ENCODE data around the gene FAXDC2. TPM values are rescaled to one million over a fixed set of nuclear protein-coding genes. Genes with fewer than 3 reads are reported as not detected.

FAXDC2 gene
- total and polyA plus RNA-seq, 2 donors from 2014 or later, result 14.1 to 18.3 TPM

DNA sequence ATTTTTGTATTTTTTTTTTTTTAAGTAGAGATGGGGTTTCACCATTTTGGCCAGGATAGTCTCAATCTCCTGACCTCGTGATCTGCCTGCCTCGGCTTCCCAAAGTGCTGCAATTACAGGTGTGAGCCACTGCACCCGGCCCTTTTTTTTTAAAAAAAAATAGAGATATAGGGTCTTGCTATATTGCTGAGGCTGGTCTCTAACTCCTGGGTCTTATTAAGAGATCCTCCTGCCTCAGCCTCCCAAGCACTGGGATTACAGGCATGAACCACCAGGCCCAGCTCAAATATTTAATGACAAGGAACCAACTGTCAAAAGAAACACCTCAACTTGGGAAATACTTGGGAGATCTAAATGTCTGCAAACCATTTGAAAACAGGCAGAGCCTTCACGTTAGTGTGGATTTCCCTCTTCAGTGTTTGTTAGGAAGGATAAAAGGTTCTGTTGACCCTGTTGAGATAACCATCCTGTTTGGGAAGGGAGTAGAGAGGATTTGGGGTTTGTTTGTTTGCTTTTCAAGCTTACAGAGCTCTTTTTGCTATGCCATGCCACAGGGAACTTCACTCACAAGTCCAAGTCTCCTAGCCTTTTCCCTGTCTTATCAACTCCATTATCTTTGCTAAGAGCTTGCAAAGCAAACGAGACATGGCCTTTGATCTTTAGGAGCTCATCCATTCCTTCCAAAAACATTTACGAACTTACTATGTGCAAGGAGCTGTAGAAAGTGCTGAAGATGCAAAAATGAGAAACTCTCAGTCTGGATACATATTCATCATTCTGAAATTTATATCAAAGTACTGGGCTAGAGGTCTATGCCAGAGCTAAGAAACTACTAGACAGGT, 7.5 kb downstream of the FAXDC2 start:
- Histone ChIP-seq H3K9me3 (ENCODE audit: control insufficient read depth in 2 of 3, insufficient read depth in 1 of 3, low read length in 3 of 3) (no peaks in the 10 kb centered on the region), H3K36me3 (ENCODE audit: control insufficient read depth in 2 of 3, insufficient read depth in 3 of 3, low read length in 3 of 3) (no peaks in the 10 kb centered on the region), H3K27me3 (ENCODE audit: control insufficient read depth, insufficient read depth, low read length) (no peaks in the 10 kb centered on the region), H3K9ac (ENCODE audit: low read length in 3 of 3) (no peak overlapping the region), H3K4me1 (ENCODE audit: control insufficient read depth in 2 of 3, insufficient read depth in 2 of 3, low read depth in 1 of 3, low read length in 3 of 3) (peaks cover 0 to 6% (median 0%) of the 10 kb centered on the region in 3 donors), H3K27ac (ENCODE audit: low read depth in 2 of 2, low read length in 2 of 2) (no peak overlapping the region), H3K4me3 (ENCODE audit: low read length in 3 of 3) (no peak overlapping the region)
- FAIRE-seq (no peak), DNase-seq (no peak)
- TF ChIP-seq, protein P1, sequence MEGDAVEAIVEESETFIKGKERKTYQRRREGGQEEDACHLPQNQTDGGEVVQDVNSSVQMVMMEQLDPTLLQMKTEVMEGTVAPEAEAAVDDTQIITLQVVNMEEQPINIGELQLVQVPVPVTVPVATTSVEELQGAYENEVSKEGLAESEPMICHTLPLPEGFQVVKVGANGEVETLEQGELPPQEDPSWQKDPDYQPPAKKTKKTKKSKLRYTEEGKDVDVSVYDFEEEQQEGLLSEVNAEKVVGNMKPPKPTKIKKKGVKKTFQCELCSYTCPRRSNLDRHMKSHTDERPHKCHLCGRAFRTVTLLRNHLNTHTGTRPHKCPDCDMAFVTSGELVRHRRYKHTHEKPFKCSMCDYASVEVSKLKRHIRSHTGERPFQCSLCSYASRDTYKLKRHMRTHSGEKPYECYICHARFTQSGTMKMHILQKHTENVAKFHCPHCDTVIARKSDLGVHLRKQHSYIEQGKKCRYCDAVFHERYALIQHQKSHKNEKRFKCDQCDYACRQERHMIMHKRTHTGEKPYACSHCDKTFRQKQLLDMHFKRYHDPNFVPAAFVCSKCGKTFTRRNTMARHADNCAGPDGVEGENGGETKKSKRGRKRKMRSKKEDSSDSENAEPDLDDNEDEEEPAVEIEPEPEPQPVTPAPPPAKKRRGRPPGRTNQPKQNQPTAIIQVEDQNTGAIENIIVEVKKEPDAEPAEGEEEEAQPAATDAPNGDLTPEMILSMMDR (IDR thresholded peaks at IDR 0.05; ENCODE audit: borderline replicate concordance, extremely low read depth, insufficient read depth), result no peak
- intact Hi-C loops (cut with DNase I), result no loop called here

DNA sequence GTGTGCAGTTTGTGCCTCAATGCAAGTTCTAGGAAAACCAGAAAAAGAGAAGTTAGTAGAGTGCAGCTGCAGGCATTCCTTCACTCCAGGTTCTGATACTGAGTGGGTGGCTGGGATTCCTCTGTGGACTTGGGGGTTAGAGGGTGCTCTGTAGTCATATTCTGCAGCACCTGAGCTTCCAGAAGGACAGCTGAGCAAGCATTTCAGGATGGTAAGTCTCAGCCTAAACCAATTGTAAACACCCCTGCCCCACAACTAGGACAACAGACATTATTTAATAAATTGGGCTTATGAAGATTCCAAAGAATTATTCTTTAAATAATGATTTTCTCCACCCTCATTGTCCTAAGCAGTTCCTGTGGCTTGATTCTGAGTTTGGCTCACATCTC, 9.1 kb downstream of the FAXDC2 start:
- H3K36me3 ChIP-seq (ENCODE audit: control insufficient read depth in 2 of 3, insufficient read depth in 3 of 3, low read length in 3 of 3), result peaks cover 0 to 2% (median 0%) of the 10 kb centered on the region in 3 donors
- H3K4me1 ChIP-seq (ENCODE audit: control insufficient read depth in 2 of 3, insufficient read depth in 2 of 3, low read depth in 1 of 3, low read length in 3 of 3), result peaks cover 0 to 6% (median 0%) of the 10 kb centered on the region in 3 donors
- no peak overlapping the region for H3K9ac ChIP-seq (ENCODE audit: low read length in 3 of 3)
- no peaks in the 10 kb centered on the region for H3K9me3 ChIP-seq (ENCODE audit: control insufficient read depth in 2 of 3, insufficient read depth in 1 of 3, low read length in 3 of 3)
- H3K27me3 ChIP-seq (ENCODE audit: control insufficient read depth, insufficient read depth, low read length), result no peaks in the 10 kb centered on the region
- H3K4me3 ChIP-seq (ENCODE audit: low read length in 3 of 3), result no peak overlapping the region
- TF ChIP-seq, protein P1 (IDR thresholded peaks at IDR 0.05; ENCODE audit: borderline replicate concordance, extremely low read depth, insufficient read depth), result no peak
- no peak overlapping the region for H3K27ac ChIP-seq (ENCODE audit: low read depth in 2 of 2, low read length in 2 of 2)
- intact Hi-C loops (cut with DNase I), result no loop called here
- DNase-seq (no peak), FAIRE-seq (no peak)

DNA sequence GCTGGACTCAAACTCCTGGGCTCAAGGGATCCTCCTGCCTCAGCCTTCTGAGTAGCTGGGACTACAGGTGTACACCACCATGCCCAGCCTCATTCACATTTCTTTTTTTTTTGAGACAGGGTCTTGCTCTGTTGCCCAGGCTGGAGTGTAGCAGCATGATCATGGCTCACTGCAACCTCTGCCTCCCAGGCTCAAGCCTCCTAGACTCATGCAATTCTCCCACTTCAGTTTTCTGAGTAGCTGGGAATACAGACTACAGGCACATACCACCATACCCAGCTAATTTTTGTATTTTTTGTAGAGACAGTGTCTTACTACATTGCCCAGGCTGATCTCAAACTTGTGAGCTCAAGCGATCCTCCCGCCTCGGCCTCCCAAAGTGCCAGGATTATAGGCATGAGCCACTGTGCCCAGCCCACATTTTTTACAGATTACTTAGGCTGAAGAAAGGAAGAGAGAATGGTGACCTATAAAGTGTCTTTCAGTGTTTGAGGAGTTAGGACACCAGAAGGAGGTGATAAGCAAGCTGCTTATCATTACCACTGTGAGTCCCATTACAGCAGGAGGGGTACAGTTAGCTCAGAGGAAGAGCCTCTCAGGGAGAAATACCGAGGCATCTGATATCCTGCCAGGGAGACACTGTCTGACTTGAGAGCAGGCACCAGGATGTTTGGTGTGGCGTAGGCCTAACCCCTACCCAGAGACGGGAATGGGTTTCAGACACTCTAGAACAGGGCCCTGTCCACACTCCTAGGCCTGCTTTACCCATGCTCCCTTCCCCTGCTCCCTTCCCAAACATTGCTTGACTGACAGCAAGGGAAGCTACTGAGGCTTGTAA, 9.7 kb downstream of the FAXDC2 start:
- TF ChIP-seq, protein P1 (IDR thresholded peaks at IDR 0.05; ENCODE audit: borderline replicate concordance, extremely low read depth, insufficient read depth), result no peak

More for the DNA sequence above, 9.7 kb downstream of the FAXDC2 start:
- peaks cover 0 to 6% (median 0%) of the 10 kb centered on the region in 3 donors for H3K4me1 ChIP-seq (ENCODE audit: control insufficient read depth in 2 of 3, insufficient read depth in 2 of 3, low read depth in 1 of 3, low read length in 3 of 3)
- intact Hi-C loops (cut with DNase I), result no loop called here
- no peaks in the 10 kb centered on the region for H3K27me3 ChIP-seq (ENCODE audit: control insufficient read depth, insufficient read depth, low read length)
- peaks cover 0 to 2% (median 0%) of the 10 kb centered on the region in 3 donors for H3K36me3 ChIP-seq (ENCODE audit: control insufficient read depth in 2 of 3, insufficient read depth in 3 of 3, low read length in 3 of 3)
- no peak overlapping the region for H3K9ac ChIP-seq (ENCODE audit: low read length in 3 of 3)
- no peak overlapping the region for H3K4me3 ChIP-seq (ENCODE audit: low read length in 3 of 3)
- no peak overlapping the region for H3K27ac ChIP-seq (ENCODE audit: low read depth in 2 of 2, low read length in 2 of 2)
- DNase-seq, result no peak
- no peak for FAIRE-seq
- H3K9me3 ChIP-seq (ENCODE audit: control insufficient read depth in 2 of 3, insufficient read depth in 1 of 3, low read length in 3 of 3), result no peaks in the 10 kb centered on the region
